ENCODE results near the gene VWA5A. TPM values are rescaled to one million over a fixed set of nuclear protein-coding genes. Genes with fewer than 3 reads are reported as not detected.

The VWA5A gene, protein sequence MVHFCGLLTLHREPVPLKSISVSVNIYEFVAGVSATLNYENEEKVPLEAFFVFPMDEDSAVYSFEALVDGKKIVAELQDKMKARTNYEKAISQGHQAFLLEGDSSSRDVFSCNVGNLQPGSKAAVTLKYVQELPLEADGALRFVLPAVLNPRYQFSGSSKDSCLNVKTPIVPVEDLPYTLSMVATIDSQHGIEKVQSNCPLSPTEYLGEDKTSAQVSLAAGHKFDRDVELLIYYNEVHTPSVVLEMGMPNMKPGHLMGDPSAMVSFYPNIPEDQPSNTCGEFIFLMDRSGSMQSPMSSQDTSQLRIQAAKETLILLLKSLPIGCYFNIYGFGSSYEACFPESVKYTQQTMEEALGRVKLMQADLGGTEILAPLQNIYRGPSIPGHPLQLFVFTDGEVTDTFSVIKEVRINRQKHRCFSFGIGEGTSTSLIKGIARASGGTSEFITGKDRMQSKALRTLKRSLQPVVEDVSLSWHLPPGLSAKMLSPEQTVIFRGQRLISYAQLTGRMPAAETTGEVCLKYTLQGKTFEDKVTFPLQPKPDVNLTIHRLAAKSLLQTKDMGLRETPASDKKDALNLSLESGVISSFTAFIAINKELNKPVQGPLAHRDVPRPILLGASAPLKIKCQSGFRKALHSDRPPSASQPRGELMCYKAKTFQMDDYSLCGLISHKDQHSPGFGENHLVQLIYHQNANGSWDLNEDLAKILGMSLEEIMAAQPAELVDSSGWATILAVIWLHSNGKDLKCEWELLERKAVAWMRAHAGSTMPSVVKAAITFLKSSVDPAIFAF
- total RNA-seq (2013; cell fraction: nucleolus; rRNA removed), result 0.52 and 0.81 TPM in 2 replicates
- 0.44 and 0.45 TPM in 2 replicates for total RNA-seq (2014; rRNA removed)
- 0.54 and 0.78 TPM in 2 replicates for total RNA-seq (2014; rRNA removed; fragmentation: Illumina TruSeq; extraction: Trizol)
- 0.69 and 0.77 TPM in 2 replicates for total RNA-seq (2021)
- polyA plus RNA-seq (2011; ENCODE audit: low read depth), result 0.98 TPM
- 1.0 TPM in 2 replicates for polyA plus RNA-seq (2011; rRNA removed)
- polyA plus RNA-seq (2011; cell fraction: cytosol; rRNA removed), result 0.57 and 0.73 TPM in 2 replicates
- polyA plus RNA-seq (2011; cell fraction: nucleus; rRNA removed), result 1.5 and 1.9 TPM in 2 replicates
- polyA plus RNA-seq (2012), result 1.4 and 1.6 TPM in 2 replicates
- 0.78 and 1.3 TPM in 2 replicates for polyA plus RNA-seq (2014; fragmentation: Illumina TruSeq; extraction: Trizol)
- polyA plus RNA-seq (2014; fragmentation: Nextera tagmentation; extraction: Ambion mirVana), result 1 to 10 TPM; 1.4 to 1.5 TPM
- polyA plus RNA-seq (2014; rRNA removed), result 0.86 and 0.96 TPM in 2 replicates
- polyA plus RNA-seq (2016; fragmentation: Nextera tagmentation; extraction: Ambion mirVana), result 1 to 10 TPM; 1.3 to 1.6 TPM
- polyA minus RNA-seq (2011; rRNA and poly(A)+ RNA removed), result 0.46 and 1.0 TPM in 2 replicates
- polyA minus RNA-seq (2011; cell fraction: cytosol; rRNA and poly(A)+ RNA removed), result 1.5 and 1.7 TPM in 2 replicates
- polyA minus RNA-seq (2011; cell fraction: nucleus; rRNA and poly(A)+ RNA removed), result 1.6 and 2.6 TPM in 2 replicates
- percentile 32 among the genes with signal in this experiment for Bru-seq, nascent RNA
- percentile 19 among the genes with signal in this experiment for BruChase-seq, experiment 1, labeled RNA remaining after a 6-hour chase
- BruChase-seq, experiment 2, labeled RNA remaining after a 2-hour chase, result percentile 22 among the genes with signal in this experiment
- long read RNA-seq, experiment 1, result 0 reads
- long read RNA-seq, experiment 2, partial matches to known transcripts, result 1 of 4 reads
- long read RNA-seq, experiment 2, other reads (novel, unspliced or antisense), result 0 of 4 reads

DNA sequence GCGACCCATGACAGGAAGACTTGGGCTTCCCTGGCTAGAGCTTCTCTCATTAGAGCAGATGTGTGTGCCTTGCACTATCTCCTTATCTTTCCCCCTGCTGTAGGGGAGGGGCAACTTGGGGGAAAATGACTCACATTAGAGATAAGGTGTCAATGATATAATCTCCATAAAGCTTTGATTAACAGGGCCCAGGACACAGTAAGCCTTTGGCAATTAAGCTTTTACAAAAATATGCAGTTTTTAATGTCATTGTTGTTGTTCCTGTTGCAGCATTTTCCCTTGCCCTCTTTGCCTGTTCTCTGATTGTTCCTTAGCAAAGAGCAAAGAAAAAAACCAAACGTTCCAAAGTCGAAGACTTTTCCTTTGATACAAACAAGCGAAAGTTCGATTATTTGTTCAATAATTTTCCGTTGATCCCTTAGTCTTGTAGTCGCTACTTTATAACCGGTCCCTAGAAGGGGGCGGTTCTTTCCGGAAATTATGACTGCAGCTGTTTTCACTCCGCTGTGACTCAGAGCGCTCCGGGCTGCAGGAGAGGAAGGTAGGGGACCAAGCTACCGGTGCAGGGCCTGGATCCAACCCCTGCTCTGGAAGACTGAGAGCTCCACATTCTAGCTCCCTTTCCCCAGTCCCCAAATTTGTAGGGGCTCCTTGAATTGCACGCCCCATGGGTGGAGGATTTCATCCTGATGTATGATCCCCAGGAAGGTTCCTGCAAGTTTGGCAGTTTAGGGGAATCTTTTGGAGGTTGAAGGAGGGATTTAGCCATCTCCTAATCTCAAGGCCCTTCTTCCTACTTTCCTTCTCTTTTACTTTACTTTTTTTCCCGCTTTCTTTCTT lies at the start of gene VWA5A:
VWA5A (plus strand) TSS at position 509 of the 840 bp plus-strand sequence. CDS start 2,062 bp downstream, outside the sequence.
- H4K20me1 ChIP-seq (ENCODE audit: control insufficient read depth, insufficient read depth), result no peaks in the 10 kb centered on the region
- RAD21 ChIA-PET (ENCODE audit: unreplicated experiment), result interaction anchor here (1.4 kb wide), 1 partner anchor 44 kb away, joined by 3 read pairs; no protein-coding TSS in a partner anchor
- no peaks in the 10 kb centered on the region for H3K9me3 ChIP-seq (replicated peaks; ENCODE audit: control insufficient read depth, insufficient read depth, low read length)
- in situ Hi-C loops (cut with MboI) (no loop called here), intact Hi-C loops (cut with micrococcal nuclease; ENCODE audit: unreplicated experiment) (no loop called here)
- SMC1A ChIA-PET (ENCODE audit: uncharacterized antibody, unreplicated experiment), result interaction anchor here (1.0 to 1.8 kb wide), 4 partner anchors 11 to 80 kb away, joined by 3 to 4 read pairs (median 4); no protein-coding TSS in a partner anchor
- ATAC-seq (peak; percentile 99), FAIRE-seq (peak; percentile 90), DNase-seq (ENCODE audit: low read depth, low spot score) (peak; percentile 20)
- H3K9ac ChIP-seq (ENCODE audit: control insufficient read depth, insufficient read depth, low read length), result no peak within 1 kb of the TSS; the same call in 1 of the 2 replicates
- peak within 1 kb of the TSS; percentile 78 for H3K4me2 ChIP-seq (ENCODE audit: control insufficient read depth, insufficient read depth)
- CTCF ChIA-PET, result interaction anchor here (0.7 to 1.3 kb wide), 4 partner anchors 44 to 78 kb away, joined by 3 to 4 read pairs (median 4); no protein-coding TSS in a partner anchor
- no peaks in the 10 kb centered on the region for H3K79me2 ChIP-seq (ENCODE audit: control insufficient read depth, insufficient read depth, low read length)
- BruUV-seq (replicated peaks), result no TSS peak
- peak within 1 kb of the TSS; percentile 89 for H2AFZ ChIP-seq (ENCODE audit: control insufficient read depth, low read depth, low read length)
- H3K27ac ChIP-seq (ENCODE audit: control insufficient read depth, insufficient read depth), result no peak within 1 kb of the TSS
- H3K27me3 ChIP-seq (replicated peaks in 1 of 2; ENCODE audit: control insufficient read depth in 2 of 2, insufficient read depth in 2 of 2, low read length in 1 of 2), result no peaks in the 10 kb centered on the region; a peak in 1 of 4 replicates
- no peaks in the 10 kb centered on the region for H3K36me3 ChIP-seq (ENCODE audit: control insufficient read depth in 2 of 2, insufficient read depth in 2 of 2, low read length in 1 of 2)
- POLR2A ChIA-PET, result no interaction called here
- WGBS (ENCODE audit: insufficient coverage, insufficient replicate concordance, low lambda C conversion rate, missing lambda C conversion rate), result 1% methylated on average over 16 of the region's 16 CpGs
- no peaks in the 10 kb centered on the region for H3K4me1 ChIP-seq (ENCODE audit: control insufficient read depth, insufficient read depth, low read length)
- peak within 1 kb of the TSS; percentile 24 for H3K4me3 ChIP-seq
- TF ChIP-seq, protein P1, sequence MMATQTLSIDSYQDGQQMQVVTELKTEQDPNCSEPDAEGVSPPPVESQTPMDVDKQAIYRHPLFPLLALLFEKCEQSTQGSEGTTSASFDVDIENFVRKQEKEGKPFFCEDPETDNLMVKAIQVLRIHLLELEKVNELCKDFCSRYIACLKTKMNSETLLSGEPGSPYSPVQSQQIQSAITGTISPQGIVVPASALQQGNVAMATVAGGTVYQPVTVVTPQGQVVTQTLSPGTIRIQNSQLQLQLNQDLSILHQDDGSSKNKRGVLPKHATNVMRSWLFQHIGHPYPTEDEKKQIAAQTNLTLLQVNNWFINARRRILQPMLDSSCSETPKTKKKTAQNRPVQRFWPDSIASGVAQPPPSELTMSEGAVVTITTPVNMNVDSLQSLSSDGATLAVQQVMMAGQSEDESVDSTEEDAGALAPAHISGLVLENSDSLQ (IDR thresholded peaks at IDR 0.05), result no peak; the same call in 1 of the 2 replicates
- TF ChIP-seq ATF7 (IDR thresholded peaks at IDR 0.05; ENCODE audit: low read depth) (no peak), SP1 (IDR thresholded peaks at IDR 0.05; ENCODE audit: low read depth, low read length) (peak; percentile 16), POLR2AphosphoS5 (IDR thresholded peaks at IDR 0.05; ENCODE audit: low read length) (peak; percentile 52; the same call in 1 of the 2 replicates), BHLHE40 (IDR thresholded peaks at IDR 0.05; ENCODE audit: borderline replicate concordance in 1 of 2, low read depth in 2 of 2, low read length in 1 of 2) (no peak), GABPA (IDR thresholded peaks at IDR 0.05; ENCODE audit: low read depth) (peak; percentile 48; the same call in 1 of the 2 replicates), SUPT20H (IDR thresholded peaks at IDR 0.05; ENCODE audit: borderline replicate concordance, control insufficient read depth, low read depth, low read length) (0 out of 2 replicates have a peak, but pooled peaks have one; percentile 14), JUNB (IDR thresholded peaks at IDR 0.05) (peak; percentile 100), TAF1 (IDR thresholded peaks at IDR 0.05; ENCODE audit: borderline replicate concordance, low read depth, low read length) (peak; percentile 83), POLR2A (IDR thresholded peaks at IDR 0.05; ENCODE audit: low read depth, low read length) (peak; percentile 73), STAT3 (IDR thresholded peaks at IDR 0.05; ENCODE audit: low read depth, low read length) (0 out of 2 replicates have a peak, but pooled peaks have one; percentile 23), CREB1 (IDR thresholded peaks at IDR 0.05; ENCODE audit: low read depth) (peak; percentile 57; the same call in 1 of the 2 replicates)
- TF ChIP-seq, protein P2, sequence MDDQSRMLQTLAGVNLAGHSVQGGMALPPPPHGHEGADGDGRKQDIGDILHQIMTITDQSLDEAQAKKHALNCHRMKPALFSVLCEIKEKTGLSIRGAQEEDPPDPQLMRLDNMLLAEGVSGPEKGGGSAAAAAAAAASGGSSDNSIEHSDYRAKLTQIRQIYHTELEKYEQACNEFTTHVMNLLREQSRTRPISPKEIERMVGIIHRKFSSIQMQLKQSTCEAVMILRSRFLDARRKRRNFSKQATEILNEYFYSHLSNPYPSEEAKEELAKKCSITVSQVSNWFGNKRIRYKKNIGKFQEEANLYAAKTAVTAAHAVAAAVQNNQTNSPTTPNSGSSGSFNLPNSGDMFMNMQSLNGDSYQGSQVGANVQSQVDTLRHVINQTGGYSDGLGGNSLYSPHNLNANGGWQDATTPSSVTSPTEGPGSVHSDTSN (IDR thresholded peaks at IDR 0.05; ENCODE audit: insufficient replicate concordance, low read depth, low read length), result peak; percentile 51
